PC-9 (cell line): ENCODE data around the gene MIF.

Experiments
- EZH2 ChIP-seq: fragments of 200-600 bp; sonication (generic); IDR thresholded peaks from 2 replicates; pipeline ENCODE4 v1.8.0; 2017; ENCODE audit warnings: antibody characterized with exemption, low read depth
- TF ChIP-seq, protein P1 (sequence below): fragments of 200-600 bp; sonication (generic); conservative IDR thresholded peaks from 2 replicates; pipeline ENCODE4 v1.6.1; 2017; ENCODE audit warnings: mixed run types, antibody characterized with exemption, mild to moderate bottlenecking, moderate library complexity

DNA sequence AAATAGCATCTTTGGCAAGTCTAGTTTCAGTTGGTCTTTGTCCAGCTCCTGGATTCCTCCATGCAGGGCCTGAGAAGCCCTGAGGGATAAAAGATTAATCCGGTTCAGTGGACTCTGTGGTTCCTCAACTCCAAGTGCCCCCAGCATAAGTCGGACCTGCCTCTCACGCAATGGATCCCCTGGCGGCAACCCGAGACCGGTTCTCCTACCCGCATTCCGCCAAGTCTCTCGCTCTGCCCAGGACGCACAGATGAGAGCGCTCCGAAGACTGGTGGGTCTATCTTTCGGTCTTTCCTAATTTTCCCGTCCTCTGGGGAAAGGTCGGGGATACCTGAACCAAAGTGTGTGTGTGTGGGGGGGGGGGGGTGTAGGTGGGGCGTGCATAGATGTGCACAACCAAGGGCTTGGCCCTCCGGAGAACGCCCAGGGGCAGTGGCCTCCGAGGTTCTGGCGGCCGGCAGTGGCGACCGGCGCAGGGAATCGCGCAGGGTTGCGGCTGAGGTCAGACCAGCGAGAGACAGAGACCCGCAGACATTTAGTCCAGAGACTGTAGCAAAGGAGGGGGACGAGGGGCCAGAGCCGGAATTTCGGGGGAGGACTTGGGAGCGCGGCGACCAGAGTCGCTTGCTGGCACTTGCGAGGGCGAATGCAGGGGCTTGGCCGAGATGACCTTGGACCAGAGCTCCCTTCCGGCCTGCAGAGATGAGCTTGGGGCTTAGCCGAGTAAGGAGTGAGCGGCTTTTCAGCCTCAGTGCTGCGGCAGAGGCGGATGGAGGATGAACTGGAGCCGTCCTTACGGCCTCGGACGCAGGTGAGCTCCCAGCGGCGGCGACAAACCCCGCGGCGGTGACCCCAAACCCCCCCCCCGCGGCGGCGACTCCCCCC is 37.2 kb upstream of the MIF start:
- TF ChIP-seq, protein P1, sequence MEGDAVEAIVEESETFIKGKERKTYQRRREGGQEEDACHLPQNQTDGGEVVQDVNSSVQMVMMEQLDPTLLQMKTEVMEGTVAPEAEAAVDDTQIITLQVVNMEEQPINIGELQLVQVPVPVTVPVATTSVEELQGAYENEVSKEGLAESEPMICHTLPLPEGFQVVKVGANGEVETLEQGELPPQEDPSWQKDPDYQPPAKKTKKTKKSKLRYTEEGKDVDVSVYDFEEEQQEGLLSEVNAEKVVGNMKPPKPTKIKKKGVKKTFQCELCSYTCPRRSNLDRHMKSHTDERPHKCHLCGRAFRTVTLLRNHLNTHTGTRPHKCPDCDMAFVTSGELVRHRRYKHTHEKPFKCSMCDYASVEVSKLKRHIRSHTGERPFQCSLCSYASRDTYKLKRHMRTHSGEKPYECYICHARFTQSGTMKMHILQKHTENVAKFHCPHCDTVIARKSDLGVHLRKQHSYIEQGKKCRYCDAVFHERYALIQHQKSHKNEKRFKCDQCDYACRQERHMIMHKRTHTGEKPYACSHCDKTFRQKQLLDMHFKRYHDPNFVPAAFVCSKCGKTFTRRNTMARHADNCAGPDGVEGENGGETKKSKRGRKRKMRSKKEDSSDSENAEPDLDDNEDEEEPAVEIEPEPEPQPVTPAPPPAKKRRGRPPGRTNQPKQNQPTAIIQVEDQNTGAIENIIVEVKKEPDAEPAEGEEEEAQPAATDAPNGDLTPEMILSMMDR = no peak; the same call in 1 of the 2 replicates
- no peak for TF ChIP-seq EZH2
